Left kidney (tissue), 2 donors: ENCODE measurements around the gene TRIOBP. TPM values are rescaled to one million over a fixed set of nuclear protein-coding genes. Genes with fewer than 3 reads are reported as not detected.
"Not testable (repeated sequence)": the region's sequence is repeated elsewhere in the genome, so short reads cannot be mapped to it uniquely, and the experiment has no call there.

ENCODE experiments used
- DNase-seq: peaks from one replicate; pipeline ENCODE4 v3.0.0-alpha.2; 2013
- polyA plus RNA-seq: library from polyadenylated mRNA; unstranded; fragments of 120-200 nt; gene quantifications from one replicate; pipeline ENCODE4 v1.2.1, GENCODE V29; 2013; ENCODE audit not compliant: insufficient read length

TRIOBP gene
- polyA plus RNA-seq, 1 donor = 62.9 TPM

- no peak for DNase-seq
These were observed 6.4 kb upstream of the TRIOBP start for GRCh38 chr22:37690407-37690806.

- no peak for DNase-seq
These were observed 5.8 kb upstream of the TRIOBP start for GRCh38 chr22:37690901-37691504.

DNA sequence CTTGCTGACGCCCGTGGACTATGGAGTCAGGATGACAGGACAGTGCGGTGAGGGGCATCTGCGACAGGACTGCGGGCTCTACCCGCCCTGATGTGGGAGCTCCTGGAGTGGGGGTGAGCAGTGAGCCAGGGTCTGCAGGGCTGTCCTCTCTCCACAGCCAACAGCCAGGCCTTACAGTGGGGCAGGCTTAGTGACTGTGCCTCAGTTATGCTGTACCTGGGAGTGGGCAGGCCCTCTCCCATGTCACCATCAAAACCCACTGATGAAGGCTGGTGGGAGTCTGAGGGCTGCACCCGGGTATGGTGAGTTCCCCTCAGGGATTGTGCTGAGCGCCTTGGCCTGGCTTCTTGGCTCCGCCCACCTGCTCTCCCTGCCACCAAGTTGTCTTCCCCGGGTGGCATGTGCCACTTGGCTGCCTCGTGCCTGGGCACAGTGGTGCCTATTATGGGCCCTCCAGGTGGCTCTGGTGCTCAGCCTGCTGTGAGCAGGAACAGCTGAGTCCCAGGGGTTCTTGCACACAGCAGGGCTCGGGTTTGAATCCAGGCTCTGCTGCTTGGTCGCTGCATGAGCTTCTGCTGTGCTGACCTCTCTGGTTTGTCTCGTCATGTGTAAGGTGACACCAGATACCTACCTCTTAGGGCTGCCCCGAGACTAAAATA is 4.1 kb upstream of the TRIOBP start:
- no peak for DNase-seq

DNA sequence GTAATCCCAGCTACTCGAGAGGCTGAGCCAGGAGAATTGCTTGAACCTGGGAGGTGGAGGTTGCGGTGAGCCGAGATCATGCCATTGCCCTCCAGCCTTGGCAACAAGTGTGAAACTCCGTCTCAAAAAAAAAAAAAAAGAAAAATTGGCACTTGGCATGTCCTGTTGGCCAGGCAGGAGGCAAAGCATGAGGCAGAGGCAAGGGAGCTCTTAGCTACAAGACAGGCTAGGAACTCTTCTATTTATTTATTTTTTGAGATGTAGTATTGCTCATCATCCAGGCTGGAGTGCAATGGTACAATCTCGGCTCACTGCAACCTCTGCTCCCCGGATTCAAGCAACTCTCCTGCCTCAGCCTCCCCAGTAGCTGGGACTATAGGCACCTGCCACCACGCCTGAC is 2.7 kb upstream of the TRIOBP start:
- DNase-seq = not testable (repeated sequence)

DNA sequence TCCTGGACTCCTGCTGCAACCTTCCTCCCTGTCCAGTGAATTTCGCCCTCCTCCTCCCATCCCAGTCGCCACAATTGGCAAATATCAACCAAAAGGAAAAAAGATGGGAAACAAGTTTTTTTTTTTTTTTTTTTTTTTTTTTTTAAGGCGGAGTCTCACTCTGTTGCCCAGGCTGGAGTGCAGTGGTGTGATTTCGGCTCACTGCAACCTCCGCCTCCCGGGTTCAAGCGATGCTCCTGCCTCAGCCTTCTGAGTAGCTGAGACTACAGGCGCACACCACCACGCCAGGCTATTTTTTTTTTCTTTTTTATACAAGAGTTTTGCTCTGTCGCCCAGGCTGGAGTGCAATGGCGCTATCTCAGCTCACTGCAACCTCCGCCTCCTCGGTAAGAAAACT is 590 bp upstream of the TRIOBP start:
- DNase-seq = not testable (repeated sequence)

DNA sequence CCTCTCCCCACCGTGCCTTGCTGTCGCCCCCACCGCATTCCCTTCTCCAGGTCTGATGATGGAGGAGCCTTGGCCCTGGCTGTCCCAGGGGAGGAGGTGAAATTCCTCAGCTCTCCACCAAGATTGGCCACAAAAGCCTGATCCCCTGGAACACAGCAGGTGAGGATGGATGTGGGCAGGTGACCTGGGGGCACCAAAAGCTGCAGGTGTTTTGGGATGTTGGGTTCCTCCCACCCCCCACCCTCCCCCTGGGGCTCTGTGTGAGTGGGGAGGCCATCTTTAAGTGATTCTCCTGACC is 639 bp downstream of the TRIOBP start:
- DNase-seq = no peak

GRCh38 chr22:37701141-37701786 is 4.4 kb downstream of the TRIOBP start:
- no peak for DNase-seq

DNA sequence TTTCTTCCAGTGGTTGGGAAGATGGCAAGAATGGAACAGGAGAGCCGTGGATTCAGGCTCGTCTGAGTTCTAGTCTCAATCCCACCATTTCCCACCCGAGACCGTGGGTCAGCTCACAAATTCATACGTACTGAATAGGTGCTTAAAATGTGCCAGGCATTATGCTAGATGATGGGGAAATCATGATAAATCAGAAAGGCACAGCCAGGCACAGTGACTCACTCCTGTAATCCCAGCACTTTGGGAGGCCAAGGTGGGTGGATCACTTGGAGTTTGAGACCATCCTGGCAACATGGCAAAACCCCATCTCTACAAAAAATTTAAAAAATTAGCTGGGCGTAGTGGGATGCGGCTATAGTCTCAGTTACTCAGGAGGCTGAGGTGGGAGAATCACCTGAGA is 7.1 kb downstream of the TRIOBP start:
- DNase-seq = no peak

DNA sequence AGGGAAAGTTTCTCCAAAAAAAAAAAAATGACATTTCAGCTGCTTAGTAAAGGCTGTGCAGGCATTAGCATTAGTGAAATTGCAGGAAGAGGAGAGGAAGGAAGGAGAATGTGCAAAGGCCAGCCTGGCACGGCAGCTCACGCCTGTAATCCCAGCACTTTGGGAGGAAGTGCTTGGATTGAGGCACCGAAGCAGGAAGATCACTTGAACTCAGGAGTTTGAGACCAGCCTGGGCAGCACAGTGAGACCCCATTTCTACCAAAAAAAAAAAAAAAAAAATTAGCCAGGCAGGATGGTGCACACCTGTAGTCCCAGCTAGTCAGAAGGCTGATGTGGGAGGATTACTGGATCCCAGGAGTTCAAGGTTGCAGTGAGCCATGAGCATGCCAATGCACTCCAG is 7.8 kb downstream of the TRIOBP start:
- no peak for DNase-seq

DNA sequence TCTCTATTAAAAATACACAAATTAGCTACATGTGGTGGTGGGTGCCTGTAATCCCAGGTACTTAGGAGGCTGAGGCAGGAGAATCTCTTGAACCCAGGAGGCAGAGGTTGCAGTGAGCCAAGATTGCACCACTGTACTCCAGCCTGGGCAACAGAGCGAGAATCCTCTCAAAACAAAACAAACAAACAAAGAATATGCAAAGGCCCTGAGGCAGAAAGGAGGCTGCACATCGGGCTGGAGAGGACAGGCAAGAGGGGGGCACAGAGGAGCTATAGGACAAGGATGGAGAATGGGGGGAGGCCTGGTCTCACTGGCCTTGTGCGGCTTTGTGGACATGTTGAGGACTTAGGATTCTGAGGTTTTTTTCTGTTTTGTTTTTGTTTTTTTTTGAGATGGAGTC is 8.4 kb downstream of the TRIOBP start:
- no peak for DNase-seq

DNA sequence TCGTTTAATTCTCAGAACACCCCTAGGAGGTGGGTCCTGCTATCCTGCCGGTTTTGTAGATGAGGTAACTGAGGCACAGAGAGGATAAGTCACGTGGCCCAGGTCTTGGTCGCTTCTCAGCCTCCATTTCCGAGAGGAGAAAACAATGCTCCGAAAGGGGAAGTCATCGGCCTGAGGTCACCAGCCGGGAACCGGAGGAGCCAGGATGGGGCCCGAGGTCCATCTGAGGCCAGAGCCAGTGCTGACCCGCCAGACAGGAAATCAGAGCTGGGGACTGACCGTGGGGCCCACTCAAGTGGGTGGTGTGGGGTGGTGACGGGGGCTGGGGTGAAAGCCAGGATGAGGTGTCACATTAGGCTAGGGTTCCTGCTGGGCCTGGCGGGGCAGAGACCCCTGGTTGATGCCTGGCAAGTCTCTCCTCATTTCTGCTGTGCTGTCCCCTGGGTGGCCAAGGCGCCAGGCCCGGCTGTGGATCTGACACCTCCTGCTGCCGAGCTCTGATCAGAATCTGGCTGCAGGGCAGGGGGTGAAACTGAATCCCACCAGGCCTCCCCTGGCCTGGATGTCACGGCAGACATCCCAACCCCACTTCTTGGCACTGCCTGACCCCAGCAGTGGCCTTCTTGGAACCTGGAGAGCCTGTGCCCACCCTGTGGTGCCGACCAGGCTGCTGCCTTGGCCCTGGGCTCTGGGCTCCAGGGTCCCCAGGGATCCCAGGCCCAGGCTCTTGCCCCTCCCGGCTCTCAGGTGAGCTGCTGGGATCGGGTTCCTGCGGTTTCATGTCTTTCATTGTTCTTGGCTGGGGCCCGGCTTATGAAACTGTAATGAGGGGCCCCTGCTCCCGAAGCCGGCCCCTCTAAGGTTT is 12.0 kb downstream of the TRIOBP start:
- no peak for DNase-seq

GRCh38 chr22:37709445-37709765 is 12.6 kb downstream of the TRIOBP start:
- DNase-seq = no peak

DNA sequence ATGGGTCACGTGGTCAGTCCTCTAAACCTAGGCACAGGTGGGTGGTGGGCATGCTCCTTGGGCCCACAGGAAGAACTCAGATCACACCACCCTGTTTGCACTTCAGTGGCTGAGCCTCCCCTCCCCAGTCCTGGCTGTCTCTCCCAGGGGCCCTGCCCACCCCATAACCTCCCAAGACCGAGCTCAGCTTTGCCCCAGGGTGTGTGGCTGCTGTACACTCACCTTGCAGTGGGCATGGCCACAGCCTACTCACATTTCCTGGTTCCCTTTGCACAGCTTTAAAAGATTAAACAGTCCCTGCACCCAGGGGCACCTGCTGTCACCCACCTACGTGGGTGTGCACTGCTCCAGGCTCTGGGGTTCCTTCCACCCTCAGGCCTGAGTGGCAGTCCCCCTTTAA is 13.8 kb downstream of the TRIOBP start:
- no peak for DNase-seq

DNA sequence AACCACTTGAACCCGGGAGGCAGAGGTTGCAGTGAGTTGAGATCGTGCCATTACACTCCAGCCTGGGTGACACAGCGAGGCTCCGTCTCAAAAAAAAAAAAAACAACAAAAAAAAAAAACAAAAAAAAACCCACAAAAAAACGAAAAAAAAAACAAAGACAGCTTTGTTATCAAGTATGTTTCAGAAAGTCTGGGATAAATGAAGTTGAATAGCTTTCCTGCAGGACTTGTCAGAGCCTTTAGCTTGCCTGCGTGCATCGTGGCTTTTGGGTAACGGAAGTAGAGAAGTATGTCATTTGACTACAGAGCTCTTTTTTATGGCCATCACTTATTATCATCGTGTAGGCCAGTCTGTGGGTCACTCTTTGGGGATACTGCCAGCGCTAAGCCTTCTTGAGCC is 14.6 kb downstream of the TRIOBP start:
- no peak for DNase-seq

DNA sequence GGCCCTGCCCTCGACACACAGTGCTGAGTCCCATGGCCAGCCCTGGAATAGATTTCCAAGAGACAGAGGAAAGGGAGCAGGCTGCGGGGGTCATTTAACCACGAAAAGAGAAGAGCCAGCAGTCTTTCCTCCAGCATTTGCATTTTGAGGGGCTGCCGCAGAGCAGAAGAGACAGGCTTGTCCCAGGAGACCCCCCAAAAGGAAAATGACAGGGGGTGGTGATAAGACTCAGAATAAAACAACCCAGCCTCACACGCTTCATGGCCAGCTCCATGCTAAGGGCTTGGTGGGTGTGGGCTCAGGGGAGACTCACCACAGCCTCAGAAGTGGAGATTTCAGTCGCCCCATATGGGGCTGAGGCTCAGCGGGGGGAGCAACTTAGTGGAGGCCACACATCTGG is 16.9 kb downstream of the TRIOBP start:
- no peak for DNase-seq

GRCh38 chr22:37714634-37715033 is 17.8 kb downstream of the TRIOBP start:
- DNase-seq = no peak

GRCh38 chr22:37715760-37716159 is 18.9 kb downstream of the TRIOBP start:
- no peak for DNase-seq

- no peak for DNase-seq
These were observed 19.9 kb downstream of the TRIOBP start for GRCh38 chr22:37716708-37717107.

GRCh38 chr22:37717235-37717634 is 20.4 kb downstream of the TRIOBP start:
- DNase-seq = not testable (repeated sequence)

- not testable (repeated sequence) for DNase-seq
These were observed 21.0 kb downstream of the TRIOBP start for GRCh38 chr22:37717746-37718305.

- DNase-seq = no peak
These were observed 28.8 kb downstream of the TRIOBP start for GRCh38 chr22:37725551-37726240.

- DNase-seq = no peak
These were observed 29.5 kb downstream of the TRIOBP start for GRCh38 chr22:37726241-37726887.
